ENCODE measurements around the gene LGALS7B. TPM values are rescaled to one million over a fixed set of nuclear protein-coding genes. Genes with fewer than 3 reads are reported as not detected.

The LGALS7B gene
- total and polyA plus RNA-seq, 2 of the 4 experiments (the other 2 are of a cell fraction), result not detected

DNA sequence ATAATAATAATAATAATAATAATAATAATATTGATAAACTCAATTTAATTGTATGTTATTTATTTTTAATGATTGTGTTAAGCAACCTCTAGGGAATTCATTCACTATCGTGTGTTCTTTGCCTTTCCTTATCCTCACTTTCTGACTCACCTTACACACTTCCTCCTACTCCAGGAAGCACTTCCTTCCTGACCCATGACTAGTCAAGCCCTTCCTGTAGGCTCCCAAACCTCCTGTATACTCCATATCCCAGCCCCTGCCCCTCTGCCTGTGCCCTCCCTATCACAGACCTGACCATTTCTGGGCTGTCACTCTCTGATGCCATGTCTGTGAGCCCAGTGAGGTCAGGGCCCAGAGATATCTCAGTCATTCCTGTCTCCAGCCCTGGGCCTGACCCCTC lies 16.2 kb downstream of the LGALS7B start:
- Histone ChIP-seq H3K9me1 (ENCODE audit: insufficient read depth, low read length) (no peaks in the 10 kb centered on the region; the same call in 1 of the 2 replicates), H3K56ac (ENCODE audit: extremely low read depth, insufficient read depth, low read length) (no peak overlapping the region), H2BK15ac (ENCODE audit: low read depth, low read length) (no peak overlapping the region), H4K8ac (ENCODE audit: low read depth in 2 of 2, low read length in 2 of 2) (peak overlapping the region in 1 of 2 experiments; percentile 46; a peak in 2 of 4 replicates), H4K20me1 (ENCODE audit: insufficient read depth, low read length) (no peaks in the 10 kb centered on the region), H3K27ac (ENCODE audit: insufficient read depth, low read length) (no peak overlapping the region), H2AFZ (replicated peaks; ENCODE audit: low read length, poor library complexity) (peak overlapping the region; percentile 84), H2BK5ac (ENCODE audit: low read depth, low read length, poor library complexity, severe bottlenecking) (no peak overlapping the region), H4K5ac (ENCODE audit: low read depth, low read length) (no peak overlapping the region), H2BK20ac (ENCODE audit: low read depth, low read length) (no peak overlapping the region), H2BK120ac (ENCODE audit: low read depth, low read length) (no peak overlapping the region), H3K4me2 (ENCODE audit: low read depth, low read length) (no peak overlapping the region), H3K36me3 (ENCODE audit: control insufficient read depth, insufficient read depth, low read length) (no peaks in the 10 kb centered on the region), H3K4me1 (ENCODE audit: control insufficient read depth, insufficient read depth, low read length) (no peaks in the 10 kb centered on the region), H2AK5ac (ENCODE audit: low read depth, low read length) (no peak overlapping the region), H3K27me3 (ENCODE audit: control insufficient read depth, insufficient read depth, low read length) (peaks cover 2% of the 10 kb centered on the region; the same call in 1 of the 2 replicates), H3K79me1 (ENCODE audit: low read depth in 1 of 2, low read length in 2 of 2) (no peaks in the 10 kb centered on the region), H3K23ac (ENCODE audit: low read depth, low read length) (no peak overlapping the region), H3K4me3 (ENCODE audit: insufficient read depth, low read depth, low read length) (no peak overlapping the region), H3K9me3 (ENCODE audit: control insufficient read depth, insufficient read depth, low read length) (no peaks in the 10 kb centered on the region), H3K18ac (ENCODE audit: low read depth, low read length) (no peak overlapping the region), H2AK9ac (replicated peaks; ENCODE audit: low read depth, low read length, poor library complexity) (no peak overlapping the region), H4K91ac (ENCODE audit: insufficient read depth, low read depth, low read length) (no peak overlapping the region), H3K9ac (ENCODE audit: low read depth, low read length) (no peak overlapping the region), H3K4ac (ENCODE audit: low read depth, low read length) (no peak overlapping the region; the same call in 1 of the 2 replicates), H3K14ac (replicated peaks; ENCODE audit: low read depth, low read length) (no peak overlapping the region)
- dilution Hi-C loops (cut with HindIII; ENCODE audit: low sequenced_read_pairs, unreplicated experiment), result no loop called here
- ChIA-PET POLR2A (ENCODE audit: unreplicated experiment) (no interaction called here), CTCF (no interaction called here)
- in situ Hi-C loops (cut with MboI; ENCODE audit: low sequenced_read_pairs), result no loop called here
- WGBS, 2 experiments (ENCODE audit: extremely low coverage in 2 of 2, insufficient read length in 1 of 2), result no CpG with 5 or more reads among the region's 1 CpG
- ATAC-seq (ENCODE audit: low read depth), result no peak
- DNase-seq, result no peak
- no peak for TF ChIP-seq RAD21 (IDR thresholded peaks at IDR 0.05; ENCODE audit: low read length)
- TF ChIP-seq MXI1 (IDR thresholded peaks at IDR 0.05; ENCODE audit: borderline replicate concordance, low read depth, low read length), result no peak
- TF ChIP-seq, protein P1, sequence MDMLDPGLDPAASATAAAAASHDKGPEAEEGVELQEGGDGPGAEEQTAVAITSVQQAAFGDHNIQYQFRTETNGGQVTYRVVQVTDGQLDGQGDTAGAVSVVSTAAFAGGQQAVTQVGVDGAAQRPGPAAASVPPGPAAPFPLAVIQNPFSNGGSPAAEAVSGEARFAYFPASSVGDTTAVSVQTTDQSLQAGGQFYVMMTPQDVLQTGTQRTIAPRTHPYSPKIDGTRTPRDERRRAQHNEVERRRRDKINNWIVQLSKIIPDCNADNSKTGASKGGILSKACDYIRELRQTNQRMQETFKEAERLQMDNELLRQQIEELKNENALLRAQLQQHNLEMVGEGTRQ (IDR thresholded peaks at IDR 0.05; ENCODE audit: low read depth, low read length), result no peak
- TF ChIP-seq NFE2L2 (IDR thresholded peaks at IDR 0.05; ENCODE audit: low read depth, low read length), result no peak
- TF ChIP-seq MAZ (IDR thresholded peaks at IDR 0.05; ENCODE audit: borderline replicate concordance, low read depth, low read length), result no peak
- no peak for TF ChIP-seq RFX5 (IDR thresholded peaks at IDR 0.05; ENCODE audit: low read depth, low read length)
- TF ChIP-seq CEBPB (IDR thresholded peaks at IDR 0.05; ENCODE audit: low read depth, low read length), result no peak
- TF ChIP-seq FOS (IDR thresholded peaks at IDR 0.05; ENCODE audit: low read depth, low read length), result no peak
- intact Hi-C loops (cut with micrococcal nuclease), result no loop called here
- no TSS peak for BruUV-seq (replicated peaks)
